Brain microvascular endothelial cell (primary cell): ENCODE measurements around the gene WDR37.

Experiments
- DNase-seq: peaks from one replicate; pipeline ENCODE4 v3.0.0-alpha.2; 2020
- H3K27ac ChIP-seq: fragments of 250-450 bp; sonication (Bioruptor Pico); 2 replicates; pipeline ENCODE4 v1.5.1; 2020; ENCODE audit warnings: mild to moderate bottlenecking, moderate library complexity
- H3K27me3 ChIP-seq: fragments of 250-450 bp; sonication (Bioruptor Pico); replicated peaks from 2 replicates; pipeline ENCODE4 v1.5.1; 2020; ENCODE audit warnings: mild to moderate bottlenecking
- H3K36me3 ChIP-seq: fragments of 250-450 bp; sonication (Bioruptor Pico); replicated peaks from 2 replicates; pipeline ENCODE4 v1.5.1; 2020; ENCODE audit warnings: mild to moderate bottlenecking
- H3K4me3 ChIP-seq: 2 replicates; pipeline ENCODE4 v1.5.1; 2011; ENCODE audit warnings: low read depth, mild to moderate bottlenecking, control low read depth, low read length, moderate library complexity
- CTCF ChIP-seq: IDR thresholded peaks from 2 replicates; pipeline ENCODE4 v1.5.1; 2011; ENCODE audit warnings: low read depth, mild to moderate bottlenecking, moderate library complexity, low read length, control low read depth, inconsistent platforms; ENCODE audit errors: missing control alignments
- in situ Hi-C: cut with HindIII; loops from 2 replicates; pipeline ENCODE4 v1.10.0; 2017; ENCODE audit warnings: low sequenced_read_pairs, low pct_ligation_motif_present

The WDR37 gene

GRCh38 chr10:1162481-1163203, 106.5 kb downstream of the WDR37 start:
- in situ Hi-C loops, result no loop called here
- DNase-seq, result no peak
- no peak overlapping the region for H3K27ac ChIP-seq
- no peaks in the 10 kb centered on the region for H3K27me3 ChIP-seq
- H3K36me3 ChIP-seq, result no peaks in the 10 kb centered on the region
- no peak overlapping the region for H3K4me3 ChIP-seq
- no peak for TF ChIP-seq CTCF

GRCh38 chr10:1163204-1163660, 107.0 kb downstream of the WDR37 start:
- in situ Hi-C loops, result no loop called here
- DNase-seq, result no peak
- no peaks in the 10 kb centered on the region for H3K36me3 ChIP-seq
- no peak for TF ChIP-seq CTCF
- H3K27ac ChIP-seq, result no peak overlapping the region
- no peak overlapping the region for H3K4me3 ChIP-seq
- H3K27me3 ChIP-seq, result no peaks in the 10 kb centered on the region

GRCh38 chr10:1163831-1164230, 107.6 kb downstream of the WDR37 start:
- Histone ChIP-seq H3K36me3 (no peaks in the 10 kb centered on the region), H3K27me3 (no peaks in the 10 kb centered on the region), H3K27ac (no peak overlapping the region), H3K4me3 (no peak overlapping the region)
- no peak for DNase-seq
- no peak for TF ChIP-seq CTCF
- in situ Hi-C loops, result no loop called here

GRCh38 chr10:1166101-1166827, 110.1 kb downstream of the WDR37 start:
- H3K4me3 ChIP-seq, result no peak overlapping the region
- no peaks in the 10 kb centered on the region for H3K36me3 ChIP-seq
- no peak for DNase-seq
- no peak for TF ChIP-seq CTCF
- no peak overlapping the region for H3K27ac ChIP-seq
- in situ Hi-C loops, result no loop called here
- no peaks in the 10 kb centered on the region for H3K27me3 ChIP-seq

- in situ Hi-C loops, result no loop called here
- Histone ChIP-seq H3K27ac (no peak overlapping the region), H3K36me3 (no peaks in the 10 kb centered on the region), H3K27me3 (no peaks in the 10 kb centered on the region), H3K4me3 (no peak overlapping the region)
- no peak for TF ChIP-seq CTCF
- no peak for DNase-seq
Measured at GRCh38 chr10:1166828-1167275, 110.7 kb downstream of the WDR37 start.
